PFSK-1 (cell line): ENCODE data around the gene MATN3.

Experiments used
- POLR2AphosphoS5 ChIP-seq: IDR thresholded peaks from 2 replicates; pipeline ENCODE4 v1.6.1; 2012; ENCODE audit warnings: low read depth, mild to moderate bottlenecking, control low read depth, low read length, moderate library complexity
- REST ChIP-seq, 2 experiments: IDR thresholded peaks; 2 replicates each; pipeline versions ENCODE4 v1.6.1 to v1.8.0; 2011 to 2012; ENCODE audit warnings: low read depth in 2 of 2, low read length in 2 of 2, control low read depth in 1 of 2, inconsistent platforms in 1 of 2, mild to moderate bottlenecking in 1 of 2, moderate library complexity in 1 of 2; ENCODE audit not compliant: insufficient read depth in 1 of 2
- SIN3A ChIP-seq: IDR thresholded peaks from 2 replicates; pipeline ENCODE4 v1.6.1; 2012; ENCODE audit warnings: mild to moderate bottlenecking, low read length, moderate library complexity, borderline replicate concordance; ENCODE audit not compliant: insufficient read depth
- TAF1 ChIP-seq: IDR thresholded peaks from 2 replicates; pipeline ENCODE4 v1.6.1; 2012; ENCODE audit warnings: low read length, control low read depth, borderline replicate concordance; ENCODE audit not compliant: insufficient read depth

DNA sequence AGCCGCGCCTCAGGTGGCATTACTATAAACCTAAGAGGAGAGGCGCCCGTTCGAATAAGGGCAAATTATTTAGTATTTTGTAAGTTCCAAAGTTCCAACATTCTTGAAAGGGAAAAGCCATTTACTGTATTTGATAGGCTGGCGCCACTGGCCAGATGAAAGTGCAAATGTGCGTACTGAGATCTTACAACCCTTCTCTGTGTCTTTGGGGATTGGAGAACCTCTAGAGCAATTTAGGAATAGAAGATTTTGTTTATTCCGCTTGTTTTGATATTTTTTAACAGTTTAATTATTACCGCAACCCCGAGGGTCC lies 22.1 kb downstream of the MATN3 start:
- TF ChIP-seq REST (IDR thresholded peaks at IDR 0.05; ENCODE audit: insufficient read depth in 1 of 2, low read depth in 2 of 2, low read length in 2 of 2) (no peak), SIN3A (no peak), TAF1 (no peak), POLR2AphosphoS5 (no peak)
